Stimulated activated CD4-positive, alpha-beta T cell treated with anti-CD3 and anti-CD28 coated beads, Interleukin-12 subunit alpha, Interleukin-12 subunit beta, amount 100 ng/mL, for 4 hours (primary cell): ENCODE measurements around the gene THSD4.

Experiments
- DNase-seq: peaks from one replicate; pipeline ENCODE4 v3.0.0-alpha.2; 2020

THSD4 gene

DNA sequence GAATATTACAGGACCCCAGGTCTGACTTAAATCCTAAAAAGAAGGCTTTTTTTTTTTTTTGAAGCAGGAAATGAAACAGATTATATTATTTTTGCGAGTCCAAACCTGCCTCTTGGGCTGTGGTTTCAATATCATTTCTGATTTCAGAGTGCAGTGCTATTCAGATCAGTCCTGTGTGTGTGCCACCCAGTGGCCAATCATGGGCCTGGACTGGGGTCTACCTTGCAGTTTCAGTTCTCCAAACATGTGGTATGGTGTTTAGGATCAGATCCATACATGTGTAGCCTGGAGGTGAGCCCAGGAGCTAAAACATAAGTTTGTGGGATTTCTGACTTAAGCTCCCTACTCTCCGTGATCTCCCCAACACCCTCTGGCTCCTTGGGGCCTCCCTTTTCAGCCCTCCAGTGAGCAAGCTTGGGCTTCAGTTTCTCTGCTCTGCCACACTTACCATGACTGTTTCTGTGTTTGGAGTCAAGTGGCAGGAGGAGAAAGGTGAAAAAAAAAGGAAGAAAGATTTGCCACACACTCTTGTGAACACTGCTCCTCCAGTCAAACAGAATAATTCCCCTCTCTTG, 12.1 kb upstream of the THSD4 start:
- DNase-seq, result no peak

GRCh38 chr15:71104636-71105035, 10.6 kb upstream of the THSD4 start:
- no peak for DNase-seq

- DNase-seq, result no peak
Observed at GRCh38 chr15:71105444-71105843, 9.8 kb upstream of the THSD4 start.

- no peak for DNase-seq
Observed at GRCh38 chr15:71106802-71107500, 8.3 kb upstream of the THSD4 start.

DNA sequence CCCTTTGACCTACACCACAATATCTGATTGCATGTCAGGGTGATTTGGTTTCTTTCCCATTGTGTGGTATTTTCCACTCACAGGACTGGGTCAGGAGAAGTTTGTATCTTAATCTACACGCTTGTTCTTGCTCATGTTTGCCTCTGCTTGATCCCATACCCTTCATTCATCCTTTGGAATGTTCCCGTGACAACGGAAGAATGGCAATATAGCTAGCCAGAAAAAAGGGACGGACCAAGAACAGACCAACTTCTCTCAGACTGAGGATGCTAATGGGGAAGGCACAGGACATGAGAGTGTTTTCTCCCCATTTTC, 7.8 kb upstream of the THSD4 start:
- DNase-seq, result no peak

- DNase-seq, result no peak
Observed at GRCh38 chr15:71109130-71109529, 6.1 kb upstream of the THSD4 start.

GRCh38 chr15:71109905-71110304, 5.4 kb upstream of the THSD4 start:
- no peak for DNase-seq

DNA sequence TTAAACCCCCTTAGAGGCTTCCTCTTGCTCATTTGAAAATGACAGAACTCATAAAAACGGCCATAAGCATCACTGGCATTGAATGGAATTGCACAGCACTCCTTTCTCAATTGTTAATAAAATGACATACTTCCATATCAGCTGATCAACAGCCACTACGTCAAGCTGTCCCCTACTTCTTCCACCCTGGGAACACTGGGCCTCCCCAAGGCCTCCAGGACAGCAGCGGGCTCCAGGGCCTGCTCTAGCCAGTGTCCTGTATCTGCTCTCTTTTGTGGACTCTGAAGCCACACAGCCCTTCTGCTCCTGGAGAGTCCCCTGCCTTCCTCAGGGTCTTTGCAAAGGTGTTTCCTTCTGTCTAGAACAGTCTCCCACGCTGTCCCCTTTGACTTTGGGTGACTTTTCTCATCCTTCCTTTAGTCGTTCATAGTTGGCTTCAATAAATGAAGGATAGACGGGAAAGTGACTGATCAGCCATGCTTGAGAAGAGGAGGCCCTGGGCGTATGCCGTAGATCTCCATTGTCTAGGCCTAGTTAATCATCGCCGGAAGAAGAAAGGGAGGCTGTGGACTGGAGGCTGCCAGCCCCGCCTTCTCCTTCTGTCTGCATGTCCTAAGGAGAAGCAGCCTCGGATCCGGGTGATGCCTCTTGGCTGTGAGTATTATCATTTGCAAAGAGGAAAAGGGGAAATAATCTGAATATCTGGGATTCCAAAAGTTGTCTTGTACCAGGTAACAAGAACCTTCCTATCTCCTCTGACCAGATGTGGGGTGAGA, 4.7 kb upstream of the THSD4 start:
- DNase-seq, result no peak

GRCh38 chr15:71111181-71111565, 4.1 kb upstream of the THSD4 start:
- DNase-seq, result no peak

- no peak for DNase-seq
Observed at GRCh38 chr15:71111950-71112349, 3.3 kb upstream of the THSD4 start.

DNA sequence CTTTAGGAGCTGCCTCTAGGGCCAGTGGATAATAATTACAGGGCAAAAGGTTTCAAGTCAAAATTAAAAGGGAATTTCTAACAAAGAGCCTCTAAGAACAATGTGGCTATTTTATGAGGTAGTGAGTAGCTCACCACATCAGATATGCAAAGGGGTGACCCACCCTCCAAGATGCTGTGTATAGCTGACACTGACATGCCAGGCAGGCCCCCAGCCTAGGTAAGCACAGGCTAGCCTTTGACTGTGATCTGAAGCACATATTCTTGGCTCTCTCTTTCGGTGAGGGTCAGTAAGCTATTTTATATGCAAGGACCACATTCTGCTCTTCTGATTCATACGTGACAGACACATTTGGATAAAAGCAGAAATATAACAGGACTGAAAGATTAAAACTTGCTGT, 2.8 kb upstream of the THSD4 start:
- DNase-seq, result no peak

GRCh38 chr15:71114066-71114680, 1.1 kb upstream of the THSD4 start:
- DNase-seq, result no peak

GRCh38 chr15:71115567-71116351, 488 bp downstream of the THSD4 start:
- DNase-seq, result no peak

DNA sequence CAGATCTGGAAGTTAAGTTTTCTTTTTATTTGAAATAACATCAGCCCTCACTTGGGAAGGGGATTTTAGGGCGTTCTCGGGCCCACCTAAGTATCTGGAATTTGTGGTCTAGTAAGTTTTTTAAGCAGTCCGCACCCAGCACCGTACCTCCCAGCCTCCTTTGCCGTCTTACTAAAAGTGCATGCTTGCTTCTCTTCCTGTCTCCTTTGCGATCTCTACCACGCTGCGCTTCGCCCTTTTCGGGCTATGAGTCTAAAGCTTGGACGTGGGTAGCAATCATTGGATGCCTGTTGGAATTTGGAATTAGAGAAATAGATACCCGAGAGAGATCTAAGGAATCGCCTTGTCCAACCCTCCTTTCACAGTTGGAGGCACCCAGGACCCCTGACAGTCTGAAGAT, 1.1 kb downstream of the THSD4 start:
- no peak for DNase-seq

DNA sequence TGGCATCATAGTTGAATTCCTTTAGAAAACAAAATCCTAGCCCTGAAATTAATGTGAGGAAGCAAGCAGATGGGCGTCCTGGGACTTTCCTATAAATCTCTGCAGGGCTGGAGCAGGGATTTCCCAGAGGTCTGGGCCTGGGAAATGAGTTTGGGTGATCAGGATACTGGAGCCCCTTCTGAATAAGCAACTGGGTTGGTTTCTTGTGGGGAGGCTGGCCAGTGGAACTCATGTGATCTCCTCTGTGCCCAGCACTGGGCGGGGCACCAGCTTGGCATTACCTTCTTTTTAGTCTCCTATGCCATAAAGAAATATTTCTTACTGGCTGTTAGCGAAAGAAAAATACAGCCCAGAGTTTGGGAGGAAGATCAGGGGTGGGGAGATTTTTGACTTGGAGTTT, 1.7 kb downstream of the THSD4 start:
- DNase-seq, result no peak

DNA sequence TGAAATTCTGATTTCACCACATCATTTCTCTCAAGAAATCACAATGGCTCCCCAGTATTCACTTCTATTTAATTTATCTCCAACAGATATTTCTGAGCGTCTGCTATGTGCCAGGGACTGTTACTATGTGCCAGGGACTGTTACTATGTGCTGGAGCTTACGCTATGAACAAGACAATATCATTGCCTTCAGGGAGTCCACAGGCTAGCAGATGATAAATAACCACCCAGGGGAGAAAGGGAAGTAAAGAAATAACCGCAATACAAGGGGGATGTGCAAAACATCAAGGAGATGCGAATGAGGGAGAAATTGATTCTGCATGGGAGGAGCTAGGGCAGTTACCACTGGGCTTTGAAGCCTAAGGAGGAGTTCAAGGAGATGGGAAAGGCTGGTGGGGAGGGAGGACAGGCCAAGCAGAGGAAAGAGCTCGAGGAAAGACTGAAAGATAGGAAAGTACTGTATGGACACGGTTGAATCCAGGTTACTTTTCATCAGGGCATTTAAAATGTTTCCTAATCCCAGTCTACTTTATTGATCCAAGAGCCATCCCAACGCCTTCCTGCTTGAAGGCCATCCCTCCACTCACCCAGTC, 2.5 kb downstream of the THSD4 start:
- DNase-seq, result no peak

- DNase-seq, result no peak
Observed at GRCh38 chr15:71118345-71118744, 3.1 kb downstream of the THSD4 start.

- no peak for DNase-seq
Observed at GRCh38 chr15:71118881-71119632, 3.8 kb downstream of the THSD4 start.

- DNase-seq, result no peak
Observed at GRCh38 chr15:71120428-71120944, 5.2 kb downstream of the THSD4 start.

- DNase-seq, result no peak
Observed at GRCh38 chr15:71121442-71121841, 6.2 kb downstream of the THSD4 start.

DNA sequence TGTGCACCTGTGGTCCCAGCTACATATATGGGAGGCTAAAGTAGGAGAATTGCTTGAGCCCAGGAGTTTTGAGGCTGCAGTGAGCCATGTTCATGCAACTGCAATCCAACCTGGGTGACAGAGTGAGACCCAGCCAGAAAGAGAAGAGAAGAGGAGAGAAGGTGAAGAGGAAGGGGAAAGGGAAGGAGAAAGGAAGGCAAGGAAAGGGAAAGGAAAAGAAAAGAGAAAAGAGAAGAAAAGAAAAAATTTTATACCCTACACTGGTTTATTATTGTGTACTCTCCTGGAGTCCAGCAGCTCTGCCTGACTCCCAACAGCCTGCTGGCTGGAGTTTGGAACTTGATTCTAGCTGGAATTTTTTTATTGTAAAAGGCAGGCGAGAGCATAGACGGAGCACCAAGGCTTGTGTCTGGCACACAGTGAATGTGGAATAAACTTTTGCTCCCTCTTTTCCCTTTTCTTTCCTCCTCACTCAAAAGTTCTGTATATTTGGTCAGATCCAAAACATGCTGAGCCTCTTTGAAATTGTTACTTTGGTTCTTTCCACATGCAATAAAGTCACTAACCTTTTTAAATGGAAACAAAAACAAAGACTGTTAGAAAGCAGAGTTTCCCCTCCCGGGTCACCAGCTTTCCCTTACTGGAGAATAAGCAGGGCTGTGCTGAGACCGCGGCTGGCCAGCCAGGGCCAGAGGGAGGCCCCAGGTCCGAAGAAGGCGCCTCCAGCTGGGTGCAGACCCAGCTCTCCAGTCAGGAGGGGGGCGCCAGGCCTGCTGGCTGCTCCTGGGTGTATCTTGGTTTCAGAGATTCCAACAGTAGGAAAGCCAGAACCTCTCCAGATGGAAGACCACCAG, 9.9 kb downstream of the THSD4 start:
- DNase-seq, result no peak
